DND-41 (cell line): ENCODE measurements around the gene MAGI1.

Source experiments
- EZH2 ChIP-seq: IDR thresholded peaks from 3 replicates; pipeline ENCODE4 v1.6.1; 2012; ENCODE audit warnings: borderline replicate concordance, low read depth, mild to moderate bottlenecking, moderate library complexity, low read length, inconsistent platforms; ENCODE audit not compliant: severe bottlenecking
- TF ChIP-seq, protein P1 (sequence below): IDR thresholded peaks from 2 replicates; pipeline ENCODE4 v1.5.1; 2012; ENCODE audit warnings: borderline replicate concordance, low read length, moderate library complexity, mild to moderate bottlenecking; ENCODE audit not compliant: poor library complexity, severe bottlenecking; ENCODE audit errors: extremely low read depth

DNA sequence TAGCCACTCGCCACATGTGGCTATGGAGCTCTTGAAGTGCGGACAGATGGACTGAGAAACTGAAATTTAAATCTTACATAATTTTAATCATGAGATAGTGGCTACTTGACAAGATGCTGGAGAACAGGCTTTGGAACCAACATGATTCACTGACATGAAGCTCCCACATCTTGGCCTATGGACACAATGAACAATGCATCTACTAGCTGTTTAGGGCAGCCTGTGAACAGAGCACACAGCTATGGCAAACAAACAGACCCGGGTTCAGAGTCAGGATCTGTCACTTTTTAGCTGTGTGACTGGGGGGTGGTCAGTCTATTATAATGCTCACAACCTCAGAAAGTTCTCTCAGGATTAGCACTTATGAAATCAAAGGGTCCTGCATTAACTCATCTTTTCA is 616.6 kb downstream of the MAGI1 start:
- TF ChIP-seq, protein P1, sequence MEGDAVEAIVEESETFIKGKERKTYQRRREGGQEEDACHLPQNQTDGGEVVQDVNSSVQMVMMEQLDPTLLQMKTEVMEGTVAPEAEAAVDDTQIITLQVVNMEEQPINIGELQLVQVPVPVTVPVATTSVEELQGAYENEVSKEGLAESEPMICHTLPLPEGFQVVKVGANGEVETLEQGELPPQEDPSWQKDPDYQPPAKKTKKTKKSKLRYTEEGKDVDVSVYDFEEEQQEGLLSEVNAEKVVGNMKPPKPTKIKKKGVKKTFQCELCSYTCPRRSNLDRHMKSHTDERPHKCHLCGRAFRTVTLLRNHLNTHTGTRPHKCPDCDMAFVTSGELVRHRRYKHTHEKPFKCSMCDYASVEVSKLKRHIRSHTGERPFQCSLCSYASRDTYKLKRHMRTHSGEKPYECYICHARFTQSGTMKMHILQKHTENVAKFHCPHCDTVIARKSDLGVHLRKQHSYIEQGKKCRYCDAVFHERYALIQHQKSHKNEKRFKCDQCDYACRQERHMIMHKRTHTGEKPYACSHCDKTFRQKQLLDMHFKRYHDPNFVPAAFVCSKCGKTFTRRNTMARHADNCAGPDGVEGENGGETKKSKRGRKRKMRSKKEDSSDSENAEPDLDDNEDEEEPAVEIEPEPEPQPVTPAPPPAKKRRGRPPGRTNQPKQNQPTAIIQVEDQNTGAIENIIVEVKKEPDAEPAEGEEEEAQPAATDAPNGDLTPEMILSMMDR: no peak
- TF ChIP-seq EZH2: no peak
